Measurements from ENCODE around the gene NKTR.

DNA sequence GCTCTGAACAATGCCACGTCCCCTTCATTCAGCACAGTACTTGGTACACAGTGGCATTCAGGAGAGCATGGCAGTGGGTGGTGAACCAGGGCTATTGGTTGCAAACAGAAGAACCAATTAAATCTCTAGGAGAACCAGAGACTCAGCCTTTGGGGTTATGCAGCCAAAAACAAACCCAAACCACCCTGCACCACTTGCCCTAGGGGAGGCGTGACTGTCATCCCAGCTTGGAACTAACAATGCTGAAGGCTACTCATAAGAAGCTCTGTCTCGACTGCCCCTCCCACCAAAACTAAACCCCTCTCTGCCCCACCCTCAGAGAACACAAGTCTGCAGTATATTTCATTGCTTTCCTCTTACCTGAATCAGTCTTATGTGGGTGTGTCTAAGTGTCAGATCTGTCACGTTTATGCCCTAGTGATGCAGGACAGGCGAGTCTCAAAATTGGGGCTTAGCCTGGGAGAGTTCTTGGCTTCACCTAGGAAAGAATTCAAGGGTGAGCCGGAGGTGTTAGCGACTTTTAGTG is 69.6 kb downstream of the NKTR start:
- TF ChIP-seq REST (IDR thresholded peaks at IDR 0.05; ENCODE audit: insufficient replicate concordance, low read depth) = no peak
- TF ChIP-seq CTCF (IDR thresholded peaks at IDR 0.05; ENCODE audit: insufficient read depth, low read length) = no peak
